Activated effector memory CD4-positive, alpha-beta T cell treated with anti-CD3 and anti-CD28 coated beads, Interleukin-2, amount 50 U/mL, for 16 hours (primary cell): ENCODE measurements around the gene IGF2R.
"Not testable (repeated sequence)": the region's sequence is repeated elsewhere in the genome, so short reads cannot be mapped to it uniquely, and the experiment has no call there.

Experiments
- DNase-seq: peaks from one replicate; pipeline ENCODE4 v3.0.0-alpha.2; 2020

Gene IGF2R

GRCh38 chr6:159968295-159969203 is at the start of gene IGF2R:
Gene IGF2R, plus strand, starts transcription at chr6:159969082. Its CDS starts 165 bp downstream, at chr6:159969247.
- DNase-seq, result peak; percentile 98

- DNase-seq, result no peak
These were observed 49.1 kb upstream of the IGF2R start for GRCh38 chr6:159919800-159920199.

- DNase-seq, result not testable (repeated sequence)
These were observed 44.7 kb upstream of the IGF2R start for GRCh38 chr6:159924150-159924549.

- no peak for DNase-seq
These were observed 42.2 kb upstream of the IGF2R start for GRCh38 chr6:159926542-159927203.

GRCh38 chr6:159929819-159930218 is 39.1 kb upstream of the IGF2R start:
- DNase-seq, result peak; percentile 87

GRCh38 chr6:159931112-159931511 is 37.8 kb upstream of the IGF2R start:
- no peak for DNase-seq

GRCh38 chr6:159931846-159932245 is 37.0 kb upstream of the IGF2R start:
- no peak for DNase-seq

GRCh38 chr6:159933077-159933476 is 35.8 kb upstream of the IGF2R start:
- no peak for DNase-seq

GRCh38 chr6:159934181-159934580 is 34.7 kb upstream of the IGF2R start:
- no peak for DNase-seq

GRCh38 chr6:159935065-159935464 is 33.8 kb upstream of the IGF2R start:
- DNase-seq, result no peak

GRCh38 chr6:159935633-159936032 is 33.2 kb upstream of the IGF2R start:
- DNase-seq, result no peak

- no peak for DNase-seq
These were observed 29.3 kb upstream of the IGF2R start for GRCh38 chr6:159939591-159940016.

GRCh38 chr6:159941286-159942113 is 27.4 kb upstream of the IGF2R start:
- DNase-seq, result no peak

- DNase-seq, result no peak
These were observed 25.7 kb upstream of the IGF2R start for GRCh38 chr6:159943101-159943632.

- no peak for DNase-seq
These were observed 24.8 kb upstream of the IGF2R start for GRCh38 chr6:159943968-159944598.

- no peak for DNase-seq
These were observed 23.0 kb upstream of the IGF2R start for GRCh38 chr6:159945801-159946392.

GRCh38 chr6:159946912-159947311 is 22.0 kb upstream of the IGF2R start:
- no peak for DNase-seq

GRCh38 chr6:159948199-159948598 is 20.7 kb upstream of the IGF2R start:
- DNase-seq, result no peak

- DNase-seq, result no peak
These were observed 17.1 kb upstream of the IGF2R start for GRCh38 chr6:159951772-159952171.

GRCh38 chr6:159952289-159953005 is 16.4 kb upstream of the IGF2R start:
- no peak for DNase-seq

GRCh38 chr6:159953091-159953601 is 15.7 kb upstream of the IGF2R start:
- no peak for DNase-seq
